ENCODE results near the gene FXYD1. TPM values are rescaled to one million over a fixed set of nuclear protein-coding genes. Genes with fewer than 3 reads are reported as not detected.
A peak's percentile ranks its signal among the peaks of the same experiment; 100 is the strongest.

Gene FXYD1
- total and polyA plus RNA-seq, 2 donors = 3.2 to 17.1 TPM

- WGBS = 89% methylated on average over 11 of the region's 11 CpGs
- H3K9me3 ChIP-seq (ENCODE audit: control insufficient read depth in 2 of 2, insufficient read depth in 1 of 2, low read length in 1 of 2) = no peaks in the 10 kb centered on the region
- peaks cover 0 to 16% of the 10 kb centered on the region in 2 donors for H3K27me3 ChIP-seq (ENCODE audit: control insufficient read depth in 2 of 2, insufficient read depth in 1 of 2, low read length in 1 of 2)
- no peak overlapping the region for H3K27ac ChIP-seq (ENCODE audit: low read depth in 1 of 2, low read length in 1 of 2)
- no peak overlapping the region for H3K4me3 ChIP-seq (ENCODE audit: low read length in 2 of 2)
- H3K36me3 ChIP-seq (ENCODE audit: control insufficient read depth in 2 of 2, insufficient read depth in 2 of 2, low read length in 1 of 2) = no peaks in the 10 kb centered on the region
- H3K4me1 ChIP-seq (ENCODE audit: control insufficient read depth in 2 of 2, insufficient read depth in 2 of 2, low read length in 2 of 2) = peaks cover 0 to 8% of the 10 kb centered on the region in 2 donors
- no peak for DNase-seq (ENCODE audit: low read depth in 6 of 9, low spot score in 9 of 9)
These were observed 2.4 kb upstream of the FXYD1 start for GRCh38 chr19:35136231-35136630.

GRCh38 chr19:35136977-35137702 lies 1.5 kb upstream of the FXYD1 start:
- H3K27me3 ChIP-seq (ENCODE audit: control insufficient read depth in 2 of 2, insufficient read depth in 1 of 2, low read length in 1 of 2) = peaks cover 8 to 25% of the 10 kb centered on the region in 2 donors
- no peak overlapping the region for H3K27ac ChIP-seq (ENCODE audit: low read depth in 1 of 2, low read length in 1 of 2)
- H3K36me3 ChIP-seq (ENCODE audit: control insufficient read depth in 2 of 2, insufficient read depth in 2 of 2, low read length in 1 of 2) = no peaks in the 10 kb centered on the region
- DNase-seq (ENCODE audit: low read depth in 6 of 9, low spot score in 9 of 9) = no peak
- H3K4me3 ChIP-seq (ENCODE audit: low read length in 2 of 2) = no peak overlapping the region
- H3K9me3 ChIP-seq (ENCODE audit: control insufficient read depth in 2 of 2, insufficient read depth in 1 of 2, low read length in 1 of 2) = no peaks in the 10 kb centered on the region
- 67% methylated on average over 9 of the region's 9 CpGs for WGBS
- peaks cover 4 to 15% of the 10 kb centered on the region in 2 donors for H3K4me1 ChIP-seq (ENCODE audit: control insufficient read depth in 2 of 2, insufficient read depth in 2 of 2, low read length in 2 of 2)

- Histone ChIP-seq H3K27me3 (ENCODE audit: control insufficient read depth in 2 of 2, insufficient read depth in 1 of 2, low read length in 1 of 2) (peaks cover 24 to 56% of the 10 kb centered on the region in 2 donors), H3K36me3 (ENCODE audit: control insufficient read depth in 2 of 2, insufficient read depth in 2 of 2, low read length in 1 of 2) (no peaks in the 10 kb centered on the region), H3K4me3 (ENCODE audit: low read length in 2 of 2) (no peak overlapping the region), H3K4me1 (ENCODE audit: control insufficient read depth in 2 of 2, insufficient read depth in 2 of 2, low read length in 2 of 2) (peaks cover 7 to 24% of the 10 kb centered on the region in 2 donors), H3K27ac (ENCODE audit: low read depth in 1 of 2, low read length in 1 of 2) (no peak overlapping the region), H3K9me3 (ENCODE audit: control insufficient read depth in 2 of 2, insufficient read depth in 1 of 2, low read length in 1 of 2) (no peaks in the 10 kb centered on the region)
- 69% methylated on average over 12 of the region's 12 CpGs for WGBS
- DNase-seq (ENCODE audit: low read depth in 6 of 9, low spot score in 9 of 9) = no peak
These were observed 1.8 kb downstream of the FXYD1 start for GRCh38 chr19:35140207-35140961.

GRCh38 chr19:35140962-35141836 lies 2.6 kb downstream of the FXYD1 start:
- H3K4me3 ChIP-seq (ENCODE audit: low read length in 2 of 2) = peak overlapping the region in 1 of 2 donors; percentile 6
- no peaks in the 10 kb centered on the region for H3K9me3 ChIP-seq (ENCODE audit: control insufficient read depth in 2 of 2, insufficient read depth in 1 of 2, low read length in 1 of 2)
- DNase-seq (ENCODE audit: low read depth in 6 of 9, low spot score in 9 of 9) = peak in 6 of 9 donors; percentile 59 to 88 (median 77)
- H3K4me1 ChIP-seq (ENCODE audit: control insufficient read depth in 2 of 2, insufficient read depth in 2 of 2, low read length in 2 of 2) = peaks cover 7 to 22% of the 10 kb centered on the region in 2 donors
- H3K27ac ChIP-seq (ENCODE audit: low read depth in 1 of 2, low read length in 1 of 2) = no peak overlapping the region
- H3K27me3 ChIP-seq (ENCODE audit: control insufficient read depth in 2 of 2, insufficient read depth in 1 of 2, low read length in 1 of 2) = peaks cover 24 to 59% of the 10 kb centered on the region in 2 donors
- H3K36me3 ChIP-seq (ENCODE audit: control insufficient read depth in 2 of 2, insufficient read depth in 2 of 2, low read length in 1 of 2) = no peaks in the 10 kb centered on the region
- 2% methylated on average over 48 of the region's 48 CpGs for WGBS

- peaks cover 24 to 56% of the 10 kb centered on the region in 2 donors for H3K27me3 ChIP-seq (ENCODE audit: control insufficient read depth in 2 of 2, insufficient read depth in 1 of 2, low read length in 1 of 2)
- 19% methylated on average over 21 of the region's 21 CpGs for WGBS
- DNase-seq (ENCODE audit: low read depth in 6 of 9, low spot score in 9 of 9) = no peak
- no peak overlapping the region for H3K27ac ChIP-seq (ENCODE audit: low read depth in 1 of 2, low read length in 1 of 2)
- no peaks in the 10 kb centered on the region for H3K9me3 ChIP-seq (ENCODE audit: control insufficient read depth in 2 of 2, insufficient read depth in 1 of 2, low read length in 1 of 2)
- peaks cover 7 to 22% of the 10 kb centered on the region in 2 donors for H3K4me1 ChIP-seq (ENCODE audit: control insufficient read depth in 2 of 2, insufficient read depth in 2 of 2, low read length in 2 of 2)
- H3K4me3 ChIP-seq (ENCODE audit: low read length in 2 of 2) = peak overlapping the region in 1 of 2 donors; percentile 6
- H3K36me3 ChIP-seq (ENCODE audit: control insufficient read depth in 2 of 2, insufficient read depth in 2 of 2, low read length in 1 of 2) = no peaks in the 10 kb centered on the region
These were observed 3.4 kb downstream of the FXYD1 start for GRCh38 chr19:35141837-35142605.

GRCh38 chr19:35142606-35143230 lies 4.1 kb downstream of the FXYD1 start:
- Histone ChIP-seq H3K4me1 (ENCODE audit: control insufficient read depth in 2 of 2, insufficient read depth in 2 of 2, low read length in 2 of 2) (peaks cover 7 to 22% of the 10 kb centered on the region in 2 donors), H3K27ac (ENCODE audit: low read depth in 1 of 2, low read length in 1 of 2) (no peak overlapping the region), H3K36me3 (ENCODE audit: control insufficient read depth in 2 of 2, insufficient read depth in 2 of 2, low read length in 1 of 2) (no peaks in the 10 kb centered on the region), H3K9me3 (ENCODE audit: control insufficient read depth in 2 of 2, insufficient read depth in 1 of 2, low read length in 1 of 2) (no peaks in the 10 kb centered on the region), H3K27me3 (ENCODE audit: control insufficient read depth in 2 of 2, insufficient read depth in 1 of 2, low read length in 1 of 2) (peaks cover 24 to 56% of the 10 kb centered on the region in 2 donors), H3K4me3 (ENCODE audit: low read length in 2 of 2) (peak overlapping the region in 1 of 2 donors; percentile 18)
- DNase-seq (ENCODE audit: low read depth in 6 of 9, low spot score in 9 of 9) = peak in 2 of 9 donors; percentile 49 to 58
- 1% methylated on average over 44 of the region's 46 CpGs for WGBS

- peaks cover 7 to 22% of the 10 kb centered on the region in 2 donors for H3K4me1 ChIP-seq (ENCODE audit: control insufficient read depth in 2 of 2, insufficient read depth in 2 of 2, low read length in 2 of 2)
- WGBS = 5% methylated on average over 31 of the region's 31 CpGs
These were observed 4.6 kb downstream of the FXYD1 start, which contains the start of gene FXYD7 for GRCh38 chr19:35143231-35143715. Gene FXYD7 (plus strand): TSS chr19:35143255. CDS start chr19:35143334, 79 bp downstream.

GRCh38 chr19:35143818-35144217 lies 5.2 kb downstream of the FXYD1 start:
- Histone ChIP-seq H3K27ac (ENCODE audit: low read depth in 1 of 2, low read length in 1 of 2) (no peak overlapping the region), H3K9me3 (ENCODE audit: control insufficient read depth in 2 of 2, insufficient read depth in 1 of 2, low read length in 1 of 2) (no peaks in the 10 kb centered on the region), H3K36me3 (ENCODE audit: control insufficient read depth in 2 of 2, insufficient read depth in 2 of 2, low read length in 1 of 2) (no peaks in the 10 kb centered on the region), H3K27me3 (ENCODE audit: control insufficient read depth in 2 of 2, insufficient read depth in 1 of 2, low read length in 1 of 2) (peaks cover 24 to 56% of the 10 kb centered on the region in 2 donors), H3K4me1 (ENCODE audit: control insufficient read depth in 2 of 2, insufficient read depth in 2 of 2, low read length in 2 of 2) (peaks cover 7 to 22% of the 10 kb centered on the region in 2 donors), H3K4me3 (ENCODE audit: low read length in 2 of 2) (no peak overlapping the region)
- no peak for DNase-seq (ENCODE audit: low read depth in 6 of 9, low spot score in 9 of 9)
- 62% methylated on average over 3 of the region's 3 CpGs for WGBS

More at GRCh38 chr19:35143231-35143715, 4.6 kb downstream of the FXYD1 start, which contains the start of gene FXYD7:
- peak within 1 kb of the TSS in 1 of 2 donors; percentile 18 for H3K4me3 ChIP-seq (ENCODE audit: low read length in 2 of 2)
- no peaks in the 10 kb centered on the region for H3K36me3 ChIP-seq (ENCODE audit: control insufficient read depth in 2 of 2, insufficient read depth in 2 of 2, low read length in 1 of 2)
- no peak for DNase-seq (ENCODE audit: low read depth in 6 of 9, low spot score in 9 of 9)
- H3K27ac ChIP-seq (ENCODE audit: low read depth in 1 of 2, low read length in 1 of 2) = no peak within 1 kb of the TSS
- peaks cover 24 to 56% of the 10 kb centered on the region in 2 donors for H3K27me3 ChIP-seq (ENCODE audit: control insufficient read depth in 2 of 2, insufficient read depth in 1 of 2, low read length in 1 of 2)
- no peaks in the 10 kb centered on the region for H3K9me3 ChIP-seq (ENCODE audit: control insufficient read depth in 2 of 2, insufficient read depth in 1 of 2, low read length in 1 of 2)
